ENCODE data around the gene OR51S1.
"Not testable (repeated sequence)": the region's sequence is repeated elsewhere in the genome, so short reads cannot be mapped to it uniquely, and the experiment has no call there.

The OR51S1 gene

GRCh38 chr11:4862447-4863236, 13.6 kb upstream of the OR51S1 start:
- DNase-seq (ENCODE audit: extremely low spot score): no peak
- TF ChIP-seq ELF4 (IDR thresholded peaks at IDR 0.05): no peak
- TF ChIP-seq ZNF384 (IDR thresholded peaks at IDR 0.05): no peak
- no peak for TF ChIP-seq FOXK2 (IDR thresholded peaks at IDR 0.05)
- no peak for TF ChIP-seq CTBP1 (IDR thresholded peaks at IDR 0.05; ENCODE audit: borderline replicate concordance)
- no peak for TF ChIP-seq NFRKB (IDR thresholded peaks at IDR 0.05)
- TF ChIP-seq SUZ12 (IDR thresholded peaks at IDR 0.05): no peak
- no peak for TF ChIP-seq FOXA1 (IDR thresholded peaks at IDR 0.05)
- no peak for TF ChIP-seq LEF1 (IDR thresholded peaks at IDR 0.05; ENCODE audit: borderline replicate concordance)
- no peak for TF ChIP-seq TARDBP (IDR thresholded peaks at IDR 0.05)
- no peak for TF ChIP-seq SP1 (IDR thresholded peaks at IDR 0.05)
- TF ChIP-seq PKNOX1 (IDR thresholded peaks at IDR 0.05): no peak
- TF ChIP-seq ARNT (IDR thresholded peaks at IDR 0.05): no peak
- no peak for TF ChIP-seq L3MBTL2 (conservative IDR thresholded peaks at IDR 0.05)
- TF ChIP-seq HDGF (IDR thresholded peaks at IDR 0.05; ENCODE audit: borderline replicate concordance): no peak
- no peak for TF ChIP-seq BHLHE40 (IDR thresholded peaks at IDR 0.05; ENCODE audit: borderline replicate concordance)
- CTCF ChIA-PET: no interaction called here
- POLR2A ChIA-PET: no interaction called here

DNA sequence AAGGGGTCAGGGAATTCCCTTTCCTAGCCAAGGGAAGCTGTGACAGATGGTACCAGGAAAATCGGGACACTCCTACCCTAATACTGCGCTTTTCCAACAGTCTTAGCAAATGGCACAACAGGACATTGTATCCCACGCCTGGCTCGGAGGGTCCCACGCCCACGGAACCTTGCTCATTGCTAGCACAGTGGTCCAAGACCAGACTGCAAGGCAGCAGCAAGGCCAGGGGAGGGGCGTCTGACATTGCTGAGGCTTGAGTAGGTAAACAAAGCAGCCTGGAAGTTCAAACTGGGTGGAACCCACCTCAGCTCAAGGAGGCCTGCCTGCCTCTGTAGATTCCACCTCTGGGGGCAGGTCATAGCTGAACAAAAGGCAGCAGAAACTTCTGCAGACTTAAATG, 5.3 kb upstream of the OR51S1 start:
- CTCF ChIA-PET; POLR2A ChIA-PET; DNase-seq (ENCODE audit: extremely low spot score): not testable (repeated sequence)

DNA sequence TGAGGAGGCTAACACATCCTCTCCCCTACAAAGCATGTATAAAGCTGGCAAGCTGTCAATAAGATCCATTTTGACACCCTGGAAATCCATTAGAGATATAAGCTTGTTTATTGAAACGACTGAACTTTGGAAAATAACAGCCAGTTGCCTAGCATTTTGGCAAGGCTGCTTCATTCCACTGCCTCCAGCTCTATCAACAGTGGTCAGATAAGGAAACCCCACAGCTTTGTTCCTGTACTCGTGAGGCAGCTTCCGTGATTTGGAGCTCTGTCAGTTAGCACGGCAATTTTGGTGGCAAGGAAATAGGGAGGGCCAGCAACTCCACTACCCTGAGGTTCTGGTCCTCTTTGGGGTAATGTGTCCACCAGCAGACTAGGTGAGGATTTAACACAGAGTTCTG, 2.0 kb upstream of the OR51S1 start:
- ChIA-PET CTCF (no interaction called here), POLR2A (no interaction called here)
- no peak for DNase-seq (ENCODE audit: extremely low spot score)
- TF ChIP-seq LEF1 (IDR thresholded peaks at IDR 0.05; ENCODE audit: borderline replicate concordance): no peak
- no peak for TF ChIP-seq ZNF384 (IDR thresholded peaks at IDR 0.05)
- TF ChIP-seq FOXM1 (IDR thresholded peaks at IDR 0.05; ENCODE audit: borderline replicate concordance): no peak
- no peak for TF ChIP-seq TARDBP (IDR thresholded peaks at IDR 0.05)
- TF ChIP-seq ARNT (IDR thresholded peaks at IDR 0.05): no peak

GRCh38 chr11:4839851-4840549, 9.0 kb downstream of the OR51S1 start:
- CTCF ChIA-PET: no interaction called here
- DNase-seq (ENCODE audit: extremely low spot score): no peak
- POLR2A ChIA-PET: no interaction called here
- TF ChIP-seq LEF1 (IDR thresholded peaks at IDR 0.05; ENCODE audit: borderline replicate concordance): no peak
- TF ChIP-seq FOXA1 (IDR thresholded peaks at IDR 0.05): no peak
- no peak for TF ChIP-seq CTBP1 (IDR thresholded peaks at IDR 0.05; ENCODE audit: borderline replicate concordance)
- TF ChIP-seq HDGF (IDR thresholded peaks at IDR 0.05; ENCODE audit: borderline replicate concordance): no peak
- no peak for TF ChIP-seq BHLHE40 (IDR thresholded peaks at IDR 0.05; ENCODE audit: borderline replicate concordance)
- no peak for TF ChIP-seq L3MBTL2 (conservative IDR thresholded peaks at IDR 0.05)
- no peak for TF ChIP-seq ELF4 (IDR thresholded peaks at IDR 0.05)
- no peak for TF ChIP-seq FOXK2 (IDR thresholded peaks at IDR 0.05)
- no peak for TF ChIP-seq SUZ12 (IDR thresholded peaks at IDR 0.05)
- TF ChIP-seq ARNT (IDR thresholded peaks at IDR 0.05): no peak
- no peak for TF ChIP-seq SP1 (IDR thresholded peaks at IDR 0.05)
- no peak for TF ChIP-seq PKNOX1 (IDR thresholded peaks at IDR 0.05)
- no peak for TF ChIP-seq TARDBP (IDR thresholded peaks at IDR 0.05)
- TF ChIP-seq ZNF384 (IDR thresholded peaks at IDR 0.05): no peak
- no peak for TF ChIP-seq FOXM1 (IDR thresholded peaks at IDR 0.05; ENCODE audit: borderline replicate concordance)

GRCh38 chr11:4830909-4831308, 18.1 kb downstream of the OR51S1 start:
- POLR2A ChIA-PET: no interaction called here
- no peak for TF ChIP-seq TARDBP (IDR thresholded peaks at IDR 0.05)
- no peak for TF ChIP-seq ELF4 (IDR thresholded peaks at IDR 0.05)
- TF ChIP-seq FOXM1 (IDR thresholded peaks at IDR 0.05; ENCODE audit: borderline replicate concordance): no peak
- CTCF ChIA-PET: no interaction called here
- DNase-seq (ENCODE audit: extremely low spot score): no peak

DNA sequence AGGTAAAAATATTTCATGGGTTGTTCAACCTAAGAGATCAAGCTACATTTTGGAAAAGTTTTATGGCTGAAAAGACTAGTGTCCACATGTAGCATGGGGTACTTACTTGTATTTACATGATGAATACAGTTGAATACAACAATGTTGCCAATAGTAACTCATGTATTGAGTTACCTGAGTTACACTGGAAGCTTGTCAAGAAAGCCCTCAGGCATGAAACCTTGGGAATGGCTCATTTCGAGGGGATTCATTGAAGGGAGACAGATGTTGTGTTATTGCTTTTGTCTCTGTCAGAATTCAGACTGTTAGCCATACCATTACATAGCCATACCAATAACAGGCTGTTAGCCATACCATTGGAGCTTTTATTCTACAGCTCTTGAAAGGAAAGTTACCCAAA, 18.7 kb downstream of the OR51S1 start:
- ChIA-PET CTCF (no interaction called here), POLR2A (no interaction called here)
- DNase-seq (ENCODE audit: extremely low spot score): no peak
- no peak for TF ChIP-seq FOXM1 (IDR thresholded peaks at IDR 0.05; ENCODE audit: borderline replicate concordance)
- TF ChIP-seq NFRKB (IDR thresholded peaks at IDR 0.05): no peak
- TF ChIP-seq FOXA1 (IDR thresholded peaks at IDR 0.05): no peak
- no peak for TF ChIP-seq FOXK2 (IDR thresholded peaks at IDR 0.05)
- TF ChIP-seq ARNT (IDR thresholded peaks at IDR 0.05): no peak
- no peak for TF ChIP-seq LEF1 (IDR thresholded peaks at IDR 0.05; ENCODE audit: borderline replicate concordance)
- no peak for TF ChIP-seq SUZ12 (IDR thresholded peaks at IDR 0.05)
- TF ChIP-seq ELF4 (IDR thresholded peaks at IDR 0.05): no peak
- no peak for TF ChIP-seq TARDBP (IDR thresholded peaks at IDR 0.05)
- TF ChIP-seq SP1 (IDR thresholded peaks at IDR 0.05): no peak
- TF ChIP-seq L3MBTL2 (conservative IDR thresholded peaks at IDR 0.05): no peak
- no peak for TF ChIP-seq CTBP1 (IDR thresholded peaks at IDR 0.05; ENCODE audit: borderline replicate concordance)

DNA sequence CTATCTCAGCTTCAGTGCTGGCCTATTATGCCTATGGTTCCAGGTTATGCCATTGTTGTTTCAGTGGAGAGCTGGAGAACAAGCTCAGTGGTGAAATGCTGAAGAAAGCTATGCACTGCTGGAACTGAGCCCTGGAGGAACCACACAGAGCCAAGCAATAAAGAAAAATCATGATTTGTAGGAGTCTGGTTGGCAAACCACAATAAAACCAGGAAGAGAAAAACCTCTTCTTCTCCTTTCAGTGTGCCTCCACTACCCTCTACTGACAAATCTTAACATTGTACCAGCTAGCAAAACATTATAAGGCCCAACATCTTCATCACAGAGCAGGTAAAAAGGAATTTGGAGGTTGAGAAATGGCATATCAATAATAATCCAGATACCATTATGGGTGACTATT, 22.6 kb downstream of the OR51S1 start:
- ChIA-PET CTCF (interaction anchor here (0.7 kb wide), 1 partner anchor 189 kb away, joined by 4 read pairs; the partner anchor contains the start of gene OR51D1), POLR2A (no interaction called here)
- TF ChIP-seq SP1 (IDR thresholded peaks at IDR 0.05) (no peak), FOXK2 (IDR thresholded peaks at IDR 0.05) (no peak), CTBP1 (IDR thresholded peaks at IDR 0.05; ENCODE audit: borderline replicate concordance) (no peak)
- no peak for DNase-seq (ENCODE audit: extremely low spot score)

Data from HEK293T (cell line).